Kidney (tissue), 14 donors: ENCODE data around the gene NPPA. TPM values are rescaled to one million over a fixed set of nuclear protein-coding genes. Genes with fewer than 3 reads are reported as not detected.

ENCODE experiments used
- DNase-seq, 5 donors: peaks; one replicate each; pipeline ENCODE4 v3.0.0-alpha.2; 2013 to 2020
- FAIRE-seq: peaks from 2 replicates; lab custom pipeline; 2012; peaks lifted over from hg19 to GRCh38; lab: Jason Lieb, UNC
- H3K27ac ChIP-seq, 2 donors: one replicate each; pipeline ENCODE4 v1.7.0; 2013; ENCODE audit warnings: low read depth in 2 of 2, low read length in 2 of 2, inconsistent platforms in 1 of 2
- H3K27me3 ChIP-seq: one replicate; pipeline ENCODE4 v1.7.1; 2013; ENCODE audit warnings: low read length, inconsistent platforms; ENCODE audit not compliant: control insufficient read depth, insufficient read depth
- H3K36me3 ChIP-seq, 3 donors: one replicate each; pipeline versions ENCODE4 v1.7.0 to v1.7.1; 2013; ENCODE audit warnings: low read length in 3 of 3, control low read depth in 1 of 3, inconsistent platforms in 1 of 3; ENCODE audit not compliant: insufficient read depth in 3 of 3, control insufficient read depth in 2 of 3
- H3K4me1 ChIP-seq, 3 donors: one replicate each; pipeline versions ENCODE4 v1.7.0 to v1.7.1; 2013; ENCODE audit warnings: low read length in 3 of 3, inconsistent platforms in 1 of 3, low read depth in 1 of 3; ENCODE audit not compliant: control insufficient read depth in 2 of 3, insufficient read depth in 2 of 3
- H3K4me3 ChIP-seq, 3 donors: one replicate each; pipeline versions ENCODE4 v1.7.0 to v1.8.1; 2013; ENCODE audit warnings: low read length in 3 of 3, control low read depth in 1 of 3, inconsistent platforms in 1 of 3
- H3K9ac ChIP-seq, 3 donors: one replicate each; pipeline versions ENCODE4 v1.7.0 to v1.7.1; 2013; ENCODE audit warnings: low read length in 3 of 3, control low read depth in 1 of 3, inconsistent platforms in 1 of 3
- H3K9me3 ChIP-seq, 3 donors: one replicate each; pipeline versions ENCODE4 v1.7.0 to v1.7.1; 2013; ENCODE audit warnings: low read length in 3 of 3, control low read depth in 1 of 3, inconsistent platforms in 1 of 3; ENCODE audit not compliant: control insufficient read depth in 2 of 3, insufficient read depth in 1 of 3
- intact Hi-C: fragments of 100-400 bp; cut with DNase I; formaldehyde crosslinking; loops from one replicate; pipeline ENCODE4 v1.11.1; 2022
- polyA plus RNA-seq: library from polyadenylated mRNA; stranded (reverse); fragments of 350-450 nt; fragmentation: Illumina TruSeq; extraction: RNeasy Lipid Tissue Mini Kit (QIAGEN cat#74804); gene quantifications from one replicate; pipeline ENCODE4 v1.2.3, GENCODE V29; 2014; ENCODE audit warnings: low read depth, low replicate concordance; ENCODE audit not compliant: insufficient read depth
- total RNA-seq: library from RNA; stranded (reverse); fragmentation: NEBNext Ultra II Directional; extraction: Animal tissue kit (Norgen Biotek cat#: 25700); gene quantifications from one replicate; pipeline ENCODE4 v1.2.1, GENCODE V29; 2021
- TF ChIP-seq, protein P1 (sequence below): IDR thresholded peaks from 3 replicates; pipeline ENCODE4 v1.5.1; 2012; ENCODE audit warnings: mild to moderate bottlenecking, moderate library complexity, borderline replicate concordance; ENCODE audit not compliant: insufficient read depth; ENCODE audit errors: extremely low read depth
- donor health status: control.
- donor health status: control.
- donor health status: control.
- donor health status: control.
- donor health status: control.
- donor health status: DM: yes; HTN: yes; CAD: no.
- donor health status: Normal renal cell carcinoma (clear cell type).

The NPPA gene
- total and polyA plus RNA-seq, 2 donors from 2014 or later, result 0.50 TPM; not detected in 1

DNA sequence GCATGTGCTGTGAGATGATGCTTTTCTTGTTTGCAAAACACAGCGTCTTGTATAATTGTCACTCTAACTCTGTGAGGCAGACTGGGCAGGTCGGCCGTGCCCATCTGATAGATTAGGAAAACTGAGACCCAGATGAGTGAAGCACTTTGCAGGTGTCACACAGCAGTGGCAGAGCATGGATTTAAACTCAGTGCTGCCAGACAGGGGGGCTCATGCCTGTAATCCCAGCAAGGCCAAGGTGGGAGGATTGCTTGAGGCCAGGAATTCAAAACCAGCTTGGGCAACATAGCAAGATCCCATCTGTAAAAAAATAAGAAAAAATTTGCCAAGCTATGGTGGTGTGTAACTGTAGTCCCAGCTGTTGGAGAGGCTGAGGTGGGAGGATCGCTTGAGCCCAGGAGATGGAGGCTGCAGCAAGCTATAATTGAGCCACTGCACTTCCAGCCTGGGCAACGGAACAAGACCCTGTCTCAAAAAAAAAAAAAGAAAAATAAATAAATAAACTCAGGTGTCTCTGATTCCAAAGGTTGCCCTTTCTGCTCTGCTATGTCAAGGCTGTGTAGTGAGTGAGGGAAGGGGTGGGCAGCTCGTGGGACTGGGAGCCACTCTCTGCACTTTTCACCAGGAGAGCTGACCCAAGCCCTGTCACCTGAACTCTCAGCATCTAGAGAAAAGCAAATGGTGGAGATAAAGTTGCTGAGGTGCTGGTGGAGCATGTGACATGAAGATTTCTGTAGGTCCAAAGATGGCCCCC, 44.0 kb upstream of the NPPA start:
- FAIRE-seq, result no peak

GRCh38 chr1:11888877-11889208, 41.3 kb upstream of the NPPA start:
- Histone ChIP-seq H3K4me1 (no peaks in the 10 kb centered on the region), H3K4me3 (no peak overlapping the region), H3K9me3 (no peaks in the 10 kb centered on the region), H3K9ac (no peak overlapping the region), H3K27ac (no peak overlapping the region), H3K36me3 (no peaks in the 10 kb centered on the region), H3K27me3 (no peaks in the 10 kb centered on the region)
- DNase-seq (no peak), FAIRE-seq (no peak)
- TF ChIP-seq, protein P1, sequence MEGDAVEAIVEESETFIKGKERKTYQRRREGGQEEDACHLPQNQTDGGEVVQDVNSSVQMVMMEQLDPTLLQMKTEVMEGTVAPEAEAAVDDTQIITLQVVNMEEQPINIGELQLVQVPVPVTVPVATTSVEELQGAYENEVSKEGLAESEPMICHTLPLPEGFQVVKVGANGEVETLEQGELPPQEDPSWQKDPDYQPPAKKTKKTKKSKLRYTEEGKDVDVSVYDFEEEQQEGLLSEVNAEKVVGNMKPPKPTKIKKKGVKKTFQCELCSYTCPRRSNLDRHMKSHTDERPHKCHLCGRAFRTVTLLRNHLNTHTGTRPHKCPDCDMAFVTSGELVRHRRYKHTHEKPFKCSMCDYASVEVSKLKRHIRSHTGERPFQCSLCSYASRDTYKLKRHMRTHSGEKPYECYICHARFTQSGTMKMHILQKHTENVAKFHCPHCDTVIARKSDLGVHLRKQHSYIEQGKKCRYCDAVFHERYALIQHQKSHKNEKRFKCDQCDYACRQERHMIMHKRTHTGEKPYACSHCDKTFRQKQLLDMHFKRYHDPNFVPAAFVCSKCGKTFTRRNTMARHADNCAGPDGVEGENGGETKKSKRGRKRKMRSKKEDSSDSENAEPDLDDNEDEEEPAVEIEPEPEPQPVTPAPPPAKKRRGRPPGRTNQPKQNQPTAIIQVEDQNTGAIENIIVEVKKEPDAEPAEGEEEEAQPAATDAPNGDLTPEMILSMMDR, result no peak
- intact Hi-C loops, result no loop called here

More for the DNA sequence above, 44.0 kb upstream of the NPPA start:
- DNase-seq, result no peak
- Histone ChIP-seq H3K9ac (no peak overlapping the region), H3K4me3 (no peak overlapping the region), H3K27me3 (no peaks in the 10 kb centered on the region), H3K4me1 (no peaks in the 10 kb centered on the region), H3K36me3 (no peaks in the 10 kb centered on the region), H3K27ac (no peak overlapping the region), H3K9me3 (no peaks in the 10 kb centered on the region)
- TF ChIP-seq, protein P1, result no peak
- intact Hi-C loops, result loop anchor here (5.0 kb wide), 1 partner anchor 54 kb away; no protein-coding TSS in a partner anchor

GRCh38 chr1:11888206-11888876, 40.8 kb upstream of the NPPA start:
- TF ChIP-seq, protein P1, result no peak
- DNase-seq, result no peak
- H3K36me3 ChIP-seq, result no peaks in the 10 kb centered on the region
- no peak overlapping the region for H3K27ac ChIP-seq
- intact Hi-C loops, result no loop called here
- no peak overlapping the region for H3K4me3 ChIP-seq
- H3K27me3 ChIP-seq, result no peaks in the 10 kb centered on the region
- H3K4me1 ChIP-seq, result no peaks in the 10 kb centered on the region
- no peak overlapping the region for H3K9ac ChIP-seq
- no peak for FAIRE-seq
- H3K9me3 ChIP-seq, result no peaks in the 10 kb centered on the region
